Transverse colon (tissue), 3 donors: ENCODE measurements around the gene PHF20.

Source experiments
- CTCF ChIP-seq, 5 experiments: fragments of 200-600 bp in 3 of 5; fragments of 450-650 bp in 2 of 5; sonication (generic) in 3 of 5; IDR thresholded peaks; 1 replicate in 2 of 5; 2 replicates in 3 of 5; pipeline ENCODE4 v1.5.1; 2016 to 2017; ENCODE audit warnings: antibody characterized with exemption in 5 of 5, inconsistent platforms in 3 of 5, mild to moderate bottlenecking in 2 of 5, moderate library complexity in 1 of 5
- POLR2A ChIP-seq: fragments of 450-650 bp; IDR thresholded peaks from one replicate; pipeline ENCODE4 v1.6.1; 2016; ENCODE audit warnings: antibody characterized with exemption, mild to moderate bottlenecking, moderate library complexity

- TF ChIP-seq CTCF (IDR thresholded peaks at IDR 0.05), result no peak
- TF ChIP-seq POLR2A, result no peak
Observed at GRCh38 chr20:35954907-35955251, 183.1 kb downstream of the PHF20 start.
